Pulmonary artery endothelial cell (primary cell): ENCODE results near the gene DIP2B. TPM values are rescaled to one million over a fixed set of nuclear protein-coding genes. Genes with fewer than 3 reads are reported as not detected.
"Not testable (repeated sequence)": the region's sequence is repeated elsewhere in the genome, so short reads cannot be mapped to it uniquely, and the experiment has no call there.

ENCODE experiments used
- DNase-seq: peaks from one replicate; pipeline ENCODE4 v3.0.0-alpha.2; 2011; ENCODE audit warnings: low read depth, low spot score
- total RNA-seq: library from RNA; depleted of rRNA; stranded (reverse); fragments of >200 nt; gene quantifications from 2 replicates; pipeline ENCODE4 v1.2.3, GENCODE V29; 2014

Gene DIP2B
- total RNA-seq, 1 donor from 2014 or later: 29.6 TPM

DNA sequence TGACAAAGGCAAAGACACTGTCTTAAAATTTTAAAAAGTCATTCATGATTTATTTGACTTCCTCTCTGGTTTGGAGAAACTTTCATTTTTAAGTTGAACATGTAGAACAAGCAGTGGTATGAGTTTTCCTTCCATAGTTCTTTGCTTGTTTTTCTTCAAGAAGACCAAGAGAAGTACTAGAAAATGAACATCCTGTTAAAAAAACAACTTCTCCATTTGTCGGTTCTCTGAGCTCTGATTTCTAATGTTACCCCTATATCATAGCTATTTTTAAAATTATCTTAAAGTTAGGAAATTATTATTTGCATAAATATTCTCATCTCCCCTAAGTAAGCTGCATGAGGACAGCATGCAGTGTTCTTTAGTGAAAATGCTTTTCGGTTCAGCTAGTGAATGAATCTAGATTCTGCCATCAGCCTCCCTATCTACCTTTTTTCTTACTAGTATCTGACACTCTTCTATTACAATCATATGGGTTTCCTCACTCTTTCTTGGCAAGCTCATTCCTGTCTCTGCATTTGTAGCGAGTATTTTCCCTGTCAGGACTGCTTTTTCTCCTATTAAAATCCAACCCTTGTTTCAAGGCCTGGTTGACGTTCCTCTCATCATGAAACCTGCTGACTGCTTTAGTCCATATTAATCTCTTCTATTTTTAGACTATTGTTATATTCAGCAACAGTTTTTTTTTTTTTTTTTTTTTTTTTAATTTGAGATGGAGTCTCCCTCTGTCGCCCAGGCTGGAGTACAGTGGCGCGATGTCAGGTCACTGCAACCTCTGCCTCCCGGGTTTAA lies 15.8 kb downstream of the DIP2B start:
- DNase-seq: no peak

- not testable (repeated sequence) for DNase-seq
Measured at GRCh38 chr12:50521781-50522180, 17.0 kb downstream of the DIP2B start.

DNA sequence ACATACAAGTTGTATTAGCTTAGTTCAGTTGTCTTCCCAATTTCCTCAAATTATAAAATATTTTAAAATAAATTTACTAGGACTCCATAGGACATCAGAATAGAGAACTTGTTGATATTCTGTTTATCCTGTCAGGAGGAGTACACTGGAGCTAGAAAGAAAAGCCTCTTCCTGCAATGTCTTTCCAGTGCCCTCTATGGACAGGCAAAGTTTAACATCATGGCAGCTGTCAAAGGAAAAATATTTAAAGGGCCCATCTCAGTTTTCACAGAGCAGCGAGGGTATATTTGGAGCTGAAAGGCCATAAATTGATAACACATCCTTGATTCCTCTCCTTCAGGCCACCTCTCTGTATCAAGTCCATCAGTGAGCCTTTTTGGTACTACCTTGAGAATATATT lies 19.0 kb downstream of the DIP2B start:
- DNase-seq: no peak

GRCh38 chr12:50524621-50525020 lies 19.8 kb downstream of the DIP2B start:
- DNase-seq: no peak

DNA sequence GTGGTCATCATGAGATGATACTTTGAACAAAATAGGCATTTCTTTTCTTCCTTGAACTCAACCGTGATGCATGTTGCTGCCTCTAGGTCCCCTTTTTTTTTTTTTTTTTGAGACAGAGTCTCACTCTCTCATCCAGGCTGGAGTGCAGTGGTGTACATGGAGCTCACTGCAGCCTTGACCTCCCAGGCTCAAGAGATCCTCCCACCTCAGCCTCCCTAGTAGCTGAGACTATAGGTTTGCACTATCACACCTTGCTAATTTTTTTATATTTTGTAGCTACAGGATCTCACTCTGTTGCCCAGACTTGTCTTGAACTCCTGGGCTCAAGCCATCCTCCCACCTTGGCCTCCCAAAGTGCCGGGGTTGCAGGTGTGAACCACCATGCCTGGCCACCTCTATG lies 20.6 kb downstream of the DIP2B start:
- no peak for DNase-seq

- no peak for DNase-seq
Measured at GRCh38 chr12:50527359-50527726, 22.6 kb downstream of the DIP2B start.

- DNase-seq: no peak
Measured at GRCh38 chr12:50528800-50529199, 24.0 kb downstream of the DIP2B start.

- no peak for DNase-seq
Measured at GRCh38 chr12:50529345-50529744, 24.6 kb downstream of the DIP2B start.

- DNase-seq: no peak
Measured at GRCh38 chr12:50530532-50530931, 25.7 kb downstream of the DIP2B start.

DNA sequence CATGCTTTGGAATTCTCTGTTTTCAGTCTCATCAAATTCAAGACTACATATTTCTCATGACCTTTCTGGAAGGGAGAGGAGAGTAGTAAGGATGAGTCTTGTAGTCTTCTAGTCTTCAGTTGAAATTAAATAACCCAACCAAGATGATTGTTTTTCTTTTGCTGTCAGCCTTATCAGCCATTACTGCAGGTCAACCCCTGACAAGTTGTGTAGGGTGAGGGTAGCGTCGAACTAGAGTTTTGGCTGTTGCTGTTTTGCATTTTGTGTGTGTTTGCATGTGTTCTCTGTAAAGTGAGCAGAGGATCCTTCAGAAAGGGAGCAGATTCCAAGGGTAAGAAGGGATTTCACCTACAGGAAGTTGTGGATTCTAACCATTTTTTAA lies 28.4 kb downstream of the DIP2B start:
- DNase-seq: no peak

DNA sequence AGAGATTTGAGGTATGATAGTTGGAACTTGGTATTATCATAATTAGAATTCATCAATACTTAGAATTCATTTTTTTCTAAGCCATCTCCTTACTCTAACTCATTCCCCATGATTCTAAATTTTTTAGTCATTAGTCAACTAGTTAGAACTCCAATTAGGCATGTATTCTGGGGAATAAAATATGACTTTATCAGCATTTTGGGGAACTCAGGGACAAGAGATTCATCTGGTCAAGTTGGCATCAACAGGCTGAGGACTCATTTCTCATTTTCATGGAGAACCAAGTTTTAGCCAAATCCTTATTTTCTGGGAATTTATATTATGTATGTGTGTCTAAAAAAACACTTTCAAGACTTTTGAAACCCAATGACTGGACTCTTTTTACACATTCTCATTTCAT lies 29.2 kb downstream of the DIP2B start:
- no peak for DNase-seq

DNA sequence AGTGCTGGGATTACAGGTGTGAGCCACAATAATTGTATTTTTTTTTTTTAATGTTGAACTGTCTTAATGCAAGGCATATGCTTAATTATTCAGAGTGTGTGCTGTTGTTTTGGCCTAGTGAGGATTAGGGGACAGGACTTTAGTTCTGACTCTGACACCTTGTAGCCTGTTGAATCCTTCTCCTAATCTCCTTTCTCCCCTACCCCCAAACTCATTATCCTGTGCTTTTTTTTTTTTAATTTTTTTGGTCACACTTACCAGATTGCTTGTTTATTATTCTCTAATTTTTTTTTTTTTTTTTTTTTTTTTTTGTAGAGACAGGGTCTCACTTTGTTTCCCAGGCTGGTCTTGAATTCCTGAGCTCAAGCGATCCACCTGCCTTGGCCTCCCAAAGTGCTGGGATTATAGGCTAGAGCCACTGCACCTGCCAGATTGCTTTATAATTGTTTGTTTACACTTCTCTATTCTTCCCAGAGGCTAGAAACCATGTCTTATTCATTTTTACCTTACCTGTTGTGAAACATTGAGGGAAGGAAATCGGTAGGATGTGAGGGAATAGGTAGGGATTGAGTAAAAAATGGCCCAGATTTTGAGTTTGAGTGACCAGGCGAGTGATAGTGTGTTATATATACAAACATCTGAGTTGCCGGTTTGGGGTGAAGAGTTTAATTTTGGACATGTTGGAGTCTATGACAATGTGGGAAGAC lies 32.2 kb downstream of the DIP2B start:
- DNase-seq: no peak

- no peak for DNase-seq
Measured at GRCh38 chr12:50537538-50537919, 32.7 kb downstream of the DIP2B start.

GRCh38 chr12:50538182-50538581 lies 33.4 kb downstream of the DIP2B start:
- DNase-seq: no peak

GRCh38 chr12:50541139-50541538 lies 36.4 kb downstream of the DIP2B start:
- no peak for DNase-seq

- DNase-seq: no peak
Measured at GRCh38 chr12:50542448-50542847, 37.7 kb downstream of the DIP2B start.

DNA sequence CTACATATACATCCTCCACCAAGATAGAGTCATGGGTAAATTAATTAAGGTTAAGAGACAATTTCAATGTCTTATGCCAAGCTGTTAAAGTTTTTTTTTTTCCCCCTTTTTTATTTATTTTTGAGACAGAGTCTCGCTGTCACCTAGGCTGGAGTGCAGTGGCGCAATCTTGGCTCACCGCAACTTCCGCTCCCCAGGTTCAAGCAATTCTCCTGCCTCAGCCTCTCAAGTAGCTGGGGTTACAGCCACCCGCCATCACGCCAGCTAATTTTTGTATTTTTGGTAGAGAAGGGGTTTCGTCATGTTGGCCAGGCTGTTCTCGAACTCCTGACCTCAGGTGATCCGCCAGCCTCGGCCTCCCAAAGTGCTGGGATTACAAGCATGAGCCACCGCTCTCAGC lies 38.4 kb downstream of the DIP2B start:
- not testable (repeated sequence) for DNase-seq

DNA sequence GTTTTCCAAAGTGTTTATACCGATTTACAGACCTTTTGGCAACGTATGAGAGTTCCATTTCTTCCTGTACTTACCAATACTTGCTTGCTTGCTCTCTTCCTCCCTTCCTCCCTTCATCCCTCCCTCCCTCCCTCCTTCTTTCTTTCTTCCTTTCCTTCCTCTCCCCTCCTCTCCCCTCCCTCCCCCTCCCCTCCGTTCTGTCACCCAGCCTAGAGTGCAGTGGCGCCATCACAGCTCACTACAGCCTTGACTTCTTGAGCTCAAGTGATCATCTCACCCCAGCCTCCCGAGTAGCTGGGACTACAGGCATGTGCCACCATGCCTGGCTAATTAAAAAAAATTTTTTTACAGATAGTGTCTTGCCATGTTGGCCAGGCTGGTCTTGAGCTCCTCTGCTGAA lies 40.4 kb downstream of the DIP2B start:
- no peak for DNase-seq

DNA sequence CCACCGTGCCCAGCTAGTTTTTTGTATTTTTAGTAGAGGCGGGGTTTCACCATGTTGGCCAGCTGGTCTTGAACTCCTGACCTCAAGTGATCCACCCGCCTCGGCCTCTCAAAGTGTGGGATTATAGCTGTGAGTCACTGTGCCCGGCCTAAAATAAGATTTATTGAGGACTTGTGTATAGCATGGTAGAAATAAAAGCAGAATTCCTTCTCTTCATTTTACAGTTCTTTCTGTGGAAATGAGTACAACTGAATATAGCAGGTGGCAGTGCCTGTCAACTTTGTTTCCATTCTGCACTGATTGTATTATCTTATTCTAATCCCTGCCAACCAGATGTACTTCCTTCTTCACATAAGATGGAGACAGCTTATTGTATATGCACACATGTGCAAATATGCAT lies 41.0 kb downstream of the DIP2B start:
- DNase-seq: no peak

GRCh38 chr12:50546441-50547318 lies 41.9 kb downstream of the DIP2B start:
- DNase-seq: no peak

- DNase-seq: no peak
Measured at GRCh38 chr12:50547742-50548141, 43.0 kb downstream of the DIP2B start.

DNA sequence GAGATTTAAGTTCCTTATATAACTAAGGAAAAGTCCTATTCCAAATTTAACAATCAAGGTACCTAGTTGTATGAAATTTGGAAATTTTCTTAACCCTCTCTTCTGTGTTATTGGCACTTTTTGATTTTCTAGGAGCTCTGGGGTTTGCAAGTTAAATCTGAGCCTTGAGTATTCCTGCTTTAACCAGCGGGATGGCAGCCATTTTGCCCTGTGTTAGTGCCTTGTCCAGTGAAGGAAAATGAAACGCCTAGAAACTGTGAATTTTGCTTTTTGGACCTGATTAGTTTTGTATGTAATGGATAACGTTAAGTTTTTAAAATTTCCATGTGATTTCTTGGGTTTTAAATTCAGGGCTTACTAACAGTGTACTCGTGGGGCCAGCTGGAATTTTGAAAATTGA lies 45.1 kb downstream of the DIP2B start:
- no peak for DNase-seq
